HepG2 (cell line): ENCODE results near the gene CAPN12. TPM values are rescaled to one million over a fixed set of nuclear protein-coding genes. Genes with fewer than 3 reads are reported as not detected.
A peak's percentile ranks its signal among the peaks of the same experiment; 100 is the strongest.

ENCODE experiments used
- ARNTL ChIP-seq: sonication (generic); formaldehyde crosslinking; IDR thresholded peaks from 2 replicates; pipeline ENCODE4 v1.4.0; 2020; ENCODE audit warnings: mild to moderate bottlenecking, missing genetic modification reagents
- CREM ChIP-seq, 2 experiments: sonication (generic) in 1 of 2; formaldehyde crosslinking in 1 of 2; IDR thresholded peaks; 2 replicates each; pipeline versions ENCODE4 v1.4.0 to v1.6.1; 2016 to 2020; ENCODE audit warnings: antibody characterized with exemption in 1 of 2, mild to moderate bottlenecking in 1 of 2, missing genetic modification reagents in 1 of 2
- GFI1 ChIP-seq: sonication (generic); formaldehyde crosslinking; IDR thresholded peaks from 2 replicates; pipeline ENCODE4 v1.5.0; 2020; ENCODE audit warnings: missing genetic modification reagents, mild to moderate bottlenecking, borderline replicate concordance
- HOXD1 ChIP-seq: sonication (generic); formaldehyde crosslinking; IDR thresholded peaks from 2 replicates; pipeline ENCODE4 v1.5.0; 2020; ENCODE audit warnings: missing genetic modification reagents
- MXI1 ChIP-seq: IDR thresholded peaks from 3 replicates; pipeline ENCODE4 v1.6.1; 2012; ENCODE audit warnings: low read depth, low read length, inconsistent platforms, borderline replicate concordance
- MZF1 ChIP-seq: sonication (generic); formaldehyde crosslinking; IDR thresholded peaks from 2 replicates; pipeline ENCODE4 v1.8.1; 2023; ENCODE audit warnings: mild to moderate bottlenecking, missing genetic modification reagents, borderline replicate concordance
- ZBTB25 ChIP-seq: IDR thresholded peaks from 2 replicates; pipeline ENCODE4 v1.6.1; 2018; ENCODE audit warnings: missing genetic modification reagents
- ZNF30 ChIP-seq: sonication (generic); formaldehyde crosslinking; IDR thresholded peaks from 2 replicates; pipeline ENCODE4 v1.5.0; 2020; ENCODE audit warnings: mild to moderate bottlenecking, missing genetic modification reagents
- ZNF343 ChIP-seq: sonication (generic); formaldehyde crosslinking; IDR thresholded peaks from 2 replicates; pipeline ENCODE4 v1.4.0; 2020; ENCODE audit warnings: mild to moderate bottlenecking, missing genetic modification reagents
- ZNF530 ChIP-seq: sonication (generic); formaldehyde crosslinking; IDR thresholded peaks from 2 replicates; pipeline ENCODE4 v1.5.0; 2020; ENCODE audit warnings: low read depth, mild to moderate bottlenecking, missing genetic modification reagents
- ZNF709 ChIP-seq: sonication (generic); formaldehyde crosslinking; IDR thresholded peaks from 2 replicates; pipeline ENCODE4 v1.5.0; 2020; ENCODE audit warnings: mild to moderate bottlenecking, missing genetic modification reagents
- ZNF788 ChIP-seq: sonication (generic); formaldehyde crosslinking; IDR thresholded peaks from 2 replicates; pipeline ENCODE4 v1.5.0; 2020; ENCODE audit warnings: mild to moderate bottlenecking, missing genetic modification reagents, borderline replicate concordance
- ZNF891 ChIP-seq: sonication (generic); formaldehyde crosslinking; IDR thresholded peaks from 2 replicates; pipeline ENCODE4 v1.5.0; 2020; ENCODE audit warnings: mild to moderate bottlenecking, missing genetic modification reagents
- ZSCAN31 ChIP-seq: sonication (generic); formaldehyde crosslinking; IDR thresholded peaks from 2 replicates; pipeline ENCODE4 v1.5.0; 2020; ENCODE audit warnings: low read depth, mild to moderate bottlenecking, missing genetic modification reagents
- polyA plus RNA-seq, 8 experiments: library from polyadenylated mRNA; depleted of rRNA in 3 of 8; stranded (reverse) in 7 of 8; unstranded in 1 of 8; fragments of >200 nt; fragmentation: Illumina TruSeq in 4 of 8; extraction: Trizol in 4 of 8; gene quantifications; 2 replicates each; pipeline versions ENCODE4 v1.2.1 to v1.2.3, GENCODE V29; 2011 to 2016; ENCODE audit warnings: low read depth in 4 of 8, missing spikeins in 1 of 8, mixed read lengths in 1 of 8; ENCODE audit not compliant: insufficient read depth in 1 of 8
- total RNA-seq, 5 experiments: library from RNA; depleted of rRNA; stranded (reverse); fragments of >200 nt; fragmentation: Illumina TruSeq; extraction: Trizol; gene quantifications; 2 replicates each; pipeline ENCODE4 v1.2.3, GENCODE V29; 2016; ENCODE audit warnings: low read depth in 1 of 5
- TF ChIP-seq, protein P1 (sequence below): IDR thresholded peaks from 2 replicates; pipeline ENCODE4 v1.6.1; 2016
- TF ChIP-seq, protein P2 (sequence below), 2 experiments: sonication (generic) in 1 of 2; formaldehyde crosslinking in 1 of 2; IDR thresholded peaks; 2 replicates each; pipeline versions ENCODE4 v1.4.0 to v1.6.1; 2018 to 2020; ENCODE audit warnings: missing genetic modification reagents in 2 of 2, borderline replicate concordance in 1 of 2, low read depth in 1 of 2, mild to moderate bottlenecking in 1 of 2, missing biosample characterization in 1 of 2
- TF ChIP-seq, protein P3 (sequence below): sonication (generic); formaldehyde crosslinking; IDR thresholded peaks from 2 replicates; pipeline ENCODE4 v1.5.0; 2020; ENCODE audit warnings: missing genetic modification reagents

CAPN12 gene
- total and polyA plus RNA-seq, 2 of the 13 experiments (the other 11 are each of a cell fraction or from before 2014, with no cell fraction given): 1.6 to 13.6 TPM

GRCh38 chr19:38701455-38702063, 42.7 kb downstream of the CAPN12 start (continued):
- no peak; the same call in 1 of the 2 replicates for TF ChIP-seq ZNF891 (CRISPR knock-in tag)
- TF ChIP-seq ZNF788: peak; percentile 83; the same call in 1 of the 2 replicates
- peak; percentile 77 for TF ChIP-seq ZSCAN31
- TF ChIP-seq HOXD1 (CRISPR knock-in tag): peak; percentile 32; the same call in 1 of the 2 replicates
- no peak for TF ChIP-seq ZNF30 (CRISPR knock-in tag)
- peak; percentile 64; the same call in 1 of the 2 replicates for TF ChIP-seq ARNTL
- TF ChIP-seq, protein P1, sequence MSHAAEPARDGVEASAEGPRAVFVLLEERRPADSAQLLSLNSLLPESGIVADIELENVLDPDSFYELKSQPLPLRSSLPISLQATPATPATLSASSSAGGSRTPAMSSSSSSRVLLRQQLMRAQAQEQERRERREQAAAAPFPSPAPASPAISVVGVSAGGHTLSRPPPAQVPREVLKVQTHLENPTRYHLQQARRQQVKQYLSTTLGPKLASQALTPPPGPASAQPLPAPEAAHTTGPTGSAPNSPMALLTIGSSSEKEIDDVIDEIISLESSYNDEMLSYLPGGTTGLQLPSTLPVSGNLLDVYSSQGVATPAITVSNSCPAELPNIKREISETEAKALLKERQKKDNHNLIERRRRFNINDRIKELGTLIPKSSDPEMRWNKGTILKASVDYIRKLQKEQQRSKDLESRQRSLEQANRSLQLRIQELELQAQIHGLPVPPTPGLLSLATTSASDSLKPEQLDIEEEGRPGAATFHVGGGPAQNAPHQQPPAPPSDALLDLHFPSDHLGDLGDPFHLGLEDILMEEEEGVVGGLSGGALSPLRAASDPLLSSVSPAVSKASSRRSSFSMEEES: peak; percentile 73; the same call in 1 of the 2 replicates
- no peak for TF ChIP-seq MZF1 (CRISPR knock-in tag)
- no peak for TF ChIP-seq ZNF530
- no peak for TF ChIP-seq ZBTB25
- peak; percentile 57; the same call in 1 of the 3 replicates for TF ChIP-seq MXI1
- TF ChIP-seq GFI1 (CRISPR knock-in tag): peak; percentile 86
- TF ChIP-seq, protein P2, sequence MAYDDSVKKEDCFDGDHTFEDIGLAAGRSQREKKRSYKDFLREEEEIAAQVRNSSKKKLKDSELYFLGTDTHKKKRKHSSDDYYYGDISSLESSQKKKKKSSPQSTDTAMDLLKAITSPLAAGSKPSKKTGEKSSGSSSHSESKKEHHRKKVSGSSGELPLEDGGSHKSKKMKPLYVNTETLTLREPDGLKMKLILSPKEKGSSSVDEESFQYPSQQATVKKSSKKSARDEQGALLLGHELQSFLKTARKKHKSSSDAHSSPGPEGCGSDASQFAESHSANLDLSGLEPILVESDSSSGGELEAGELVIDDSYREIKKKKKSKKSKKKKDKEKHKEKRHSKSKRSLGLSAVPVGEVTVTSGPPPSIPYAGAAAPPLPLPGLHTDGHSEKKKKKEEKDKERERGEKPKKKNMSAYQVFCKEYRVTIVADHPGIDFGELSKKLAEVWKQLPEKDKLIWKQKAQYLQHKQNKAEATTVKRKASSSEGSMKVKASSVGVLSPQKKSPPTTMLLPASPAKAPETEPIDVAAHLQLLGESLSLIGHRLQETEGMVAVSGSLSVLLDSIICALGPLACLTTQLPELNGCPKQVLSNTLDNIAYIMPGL (CRISPR knock-in tag; IDR thresholded peaks at IDR 0.05; ENCODE audit: borderline replicate concordance in 1 of 2, low read depth in 1 of 2): peak in 1 of 2 experiments; percentile 52; a peak in 1 of 4 replicates
- 0 out of 2 replicates have a peak, but pooled peaks have one; percentile 50 for TF ChIP-seq ZNF709 (CRISPR knock-in tag)
- peak; percentile 78 for TF ChIP-seq CREM (IDR thresholded peaks at IDR 0.05)
- no peak for TF ChIP-seq CREM (CRISPR knock-in tag; IDR thresholded peaks at IDR 0.05)
- TF ChIP-seq ZNF343: no peak; the same call in 1 of the 2 replicates
- TF ChIP-seq, protein P3, sequence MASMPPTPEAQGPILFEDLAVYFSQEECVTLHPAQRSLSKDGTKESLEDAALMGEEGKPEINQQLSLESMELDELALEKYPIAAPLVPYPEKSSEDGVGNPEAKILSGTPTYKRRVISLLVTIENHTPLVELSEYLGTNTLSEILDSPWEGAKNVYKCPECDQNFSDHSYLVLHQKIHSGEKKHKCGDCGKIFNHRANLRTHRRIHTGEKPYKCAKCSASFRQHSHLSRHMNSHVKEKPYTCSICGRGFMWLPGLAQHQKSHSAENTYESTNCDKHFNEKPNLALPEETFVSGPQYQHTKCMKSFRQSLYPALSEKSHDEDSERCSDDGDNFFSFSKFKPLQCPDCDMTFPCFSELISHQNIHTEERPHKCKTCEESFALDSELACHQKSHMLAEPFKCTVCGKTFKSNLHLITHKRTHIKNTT (CRISPR knock-in tag): no peak
